CD4-positive, alpha-beta T cell treated with Interleukin-4 for 1 hour (primary cell): Measurements from ENCODE around the gene RBM43.
"Not testable (repeated sequence)": the region's sequence is repeated elsewhere in the genome, so short reads cannot be mapped to it uniquely, and the experiment has no call there.

Experiments
- DNase-seq, 2 donors: peaks; one replicate each; pipeline ENCODE4 v3.0.0-alpha.2; 2020 to 2022

Gene RBM43

DNA sequence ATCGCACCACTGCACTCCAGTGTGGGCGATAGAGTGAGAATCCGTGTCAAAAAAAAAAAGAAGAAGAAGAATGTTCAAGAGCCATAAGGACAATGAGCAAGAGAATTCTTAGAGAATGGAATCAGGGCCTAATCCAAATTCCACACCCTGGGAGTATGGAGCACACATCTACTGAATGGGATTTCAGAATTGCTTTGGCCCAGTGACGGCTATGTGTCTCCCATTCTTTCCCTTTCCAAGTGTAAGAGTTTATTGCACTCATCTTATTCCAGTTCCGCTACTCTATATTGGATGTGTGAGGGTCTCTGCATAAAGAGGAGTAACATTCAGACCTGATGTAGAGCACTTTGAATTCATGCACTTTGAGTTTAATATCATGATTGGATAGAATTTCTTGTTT, 5.9 kb upstream of the RBM43 start:
- DNase-seq, result no peak

DNA sequence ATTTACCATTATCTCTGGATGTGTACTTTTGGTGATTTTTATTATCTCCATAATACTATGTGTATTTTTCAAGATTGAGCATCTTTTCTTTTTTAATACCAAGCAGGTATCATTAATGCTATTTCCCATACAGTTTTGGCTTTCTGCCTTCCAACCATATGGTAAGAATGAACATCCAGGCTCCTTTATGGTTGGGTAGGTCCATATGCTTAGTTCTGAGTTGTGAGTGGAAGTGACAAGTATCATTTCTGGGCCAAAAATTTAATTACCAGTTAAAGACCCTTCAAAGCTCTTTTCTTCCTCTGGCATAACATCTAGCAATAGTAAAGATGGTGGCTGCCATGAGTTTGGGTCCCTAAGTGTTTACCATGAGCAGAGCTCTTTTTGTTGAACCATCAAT, 4.3 kb upstream of the RBM43 start:
- no peak for DNase-seq

GRCh38 chr2:151264157-151264825, 2.6 kb upstream of the RBM43 start:
- DNase-seq, result no peak

GRCh38 chr2:151262629-151263028, 966 bp upstream of the RBM43 start:
- no peak for DNase-seq

- no peak for DNase-seq
Observed at GRCh38 chr2:151261977-151262291, 271 bp upstream of the RBM43 start.

- peak in 1 of 2 donors; percentile 58 for DNase-seq
Observed at GRCh38 chr2:151260573-151261230, 961 bp downstream of the RBM43 start.

GRCh38 chr2:151258121-151258520, 3.5 kb downstream of the RBM43 start:
- DNase-seq, result no peak

DNA sequence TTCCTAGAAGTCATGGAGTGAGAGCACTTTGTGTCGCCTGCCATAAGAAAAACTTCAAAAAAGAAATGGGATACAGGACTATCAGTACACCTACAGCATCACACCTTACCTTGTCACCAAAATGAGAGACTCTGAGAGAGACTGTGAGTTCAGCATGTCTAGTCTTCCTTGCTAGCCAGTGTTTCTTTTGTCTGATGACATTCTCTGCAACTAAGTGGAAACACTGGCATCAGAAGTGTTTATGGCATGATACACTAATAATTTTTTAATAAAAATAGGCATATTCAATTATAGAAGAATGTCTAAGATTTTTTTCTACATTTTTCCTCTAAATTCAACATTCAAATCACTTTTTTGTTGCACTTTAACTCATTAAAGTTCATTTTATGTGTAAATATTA, 9.0 kb downstream of the RBM43 start:
- no peak for DNase-seq

- no peak for DNase-seq
Observed at GRCh38 chr2:151251012-151251411, 10.7 kb downstream of the RBM43 start.

GRCh38 chr2:151247432-151247831, 14.2 kb downstream of the RBM43 start:
- DNase-seq, result no peak

GRCh38 chr2:151246152-151246551, 15.5 kb downstream of the RBM43 start:
- no peak for DNase-seq

GRCh38 chr2:151243468-151243867, 18.2 kb downstream of the RBM43 start:
- no peak for DNase-seq

DNA sequence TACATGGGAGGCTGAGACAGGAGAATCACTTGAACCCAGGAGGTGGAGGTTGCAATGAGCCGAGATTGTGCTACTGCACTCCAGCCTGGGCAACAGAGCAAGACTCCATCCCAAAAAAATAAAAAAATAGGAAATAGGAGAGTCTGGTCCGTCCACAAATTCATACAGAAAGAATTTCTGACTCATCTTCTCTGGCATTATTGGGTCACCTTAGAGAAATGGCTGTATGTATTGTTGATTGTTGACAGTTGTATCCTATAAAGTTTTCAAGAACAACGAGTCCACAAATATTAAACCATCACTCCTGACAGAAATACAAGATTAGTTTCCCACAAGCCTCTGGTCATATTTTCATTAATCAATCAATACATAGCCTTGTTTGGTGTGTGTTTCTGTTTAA, 20.4 kb downstream of the RBM43 start:
- DNase-seq, result no peak

- DNase-seq, result no peak
Observed at GRCh38 chr2:151240433-151240832, 21.2 kb downstream of the RBM43 start.

GRCh38 chr2:151239624-151240023, 22.0 kb downstream of the RBM43 start:
- DNase-seq, result peak in 1 of 2 donors; percentile 13

- DNase-seq, result peak; percentile 34 to 64
Observed at GRCh38 chr2:151238527-151239487, 22.9 kb downstream of the RBM43 start.

DNA sequence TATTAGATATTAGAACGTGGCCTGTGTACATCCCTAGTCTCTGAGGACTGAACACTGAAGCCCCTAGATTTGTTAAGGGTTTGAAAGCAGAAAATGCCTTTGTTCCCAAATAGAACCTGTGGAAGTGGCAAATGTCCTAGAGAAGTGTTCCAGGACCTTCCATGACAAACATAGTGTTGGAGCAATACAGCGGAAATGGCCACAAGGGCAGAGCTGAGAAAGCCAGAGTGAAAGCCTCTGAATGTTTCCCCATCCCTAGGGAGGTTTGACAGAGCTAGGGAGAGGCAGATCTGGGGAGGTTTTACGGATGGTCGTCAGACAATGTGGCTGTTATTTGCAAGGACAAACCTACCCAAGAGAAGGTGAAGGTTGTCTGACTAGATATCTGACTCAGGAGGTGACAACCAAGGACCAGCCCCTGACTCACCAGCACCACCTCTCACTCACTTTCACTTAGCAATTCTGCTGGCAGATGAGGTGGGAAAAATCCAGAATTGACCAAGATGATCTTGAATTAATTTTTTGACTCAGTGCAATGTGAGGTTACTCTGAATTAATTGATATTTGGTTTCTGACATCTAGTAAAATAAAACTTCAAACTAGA, 24.1 kb downstream of the RBM43 start:
- DNase-seq, result no peak

DNA sequence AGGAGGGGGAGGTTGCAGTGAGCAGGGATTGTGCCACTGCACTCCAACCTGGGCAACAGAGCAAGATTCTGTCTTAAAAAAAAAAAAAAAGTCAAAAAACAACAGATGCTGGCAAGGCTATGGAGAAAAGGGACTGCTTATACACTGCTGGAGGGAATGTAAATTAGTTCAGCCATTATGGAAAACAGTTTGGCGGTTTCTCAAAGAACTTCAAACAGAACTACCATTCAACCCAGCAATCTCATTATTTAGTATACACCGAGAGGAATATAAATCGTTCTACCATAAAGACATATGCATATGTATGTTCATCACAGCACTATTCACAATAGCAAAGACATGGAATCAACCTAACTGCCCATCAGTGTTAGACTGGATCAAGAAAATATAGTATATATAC, 27.9 kb downstream of the RBM43 start:
- not testable (repeated sequence) for DNase-seq

- not testable (repeated sequence) for DNase-seq
Observed at GRCh38 chr2:151233288-151233687, 28.4 kb downstream of the RBM43 start.

GRCh38 chr2:151230627-151231140, 31.0 kb downstream of the RBM43 start:
- DNase-seq, result no peak

DNA sequence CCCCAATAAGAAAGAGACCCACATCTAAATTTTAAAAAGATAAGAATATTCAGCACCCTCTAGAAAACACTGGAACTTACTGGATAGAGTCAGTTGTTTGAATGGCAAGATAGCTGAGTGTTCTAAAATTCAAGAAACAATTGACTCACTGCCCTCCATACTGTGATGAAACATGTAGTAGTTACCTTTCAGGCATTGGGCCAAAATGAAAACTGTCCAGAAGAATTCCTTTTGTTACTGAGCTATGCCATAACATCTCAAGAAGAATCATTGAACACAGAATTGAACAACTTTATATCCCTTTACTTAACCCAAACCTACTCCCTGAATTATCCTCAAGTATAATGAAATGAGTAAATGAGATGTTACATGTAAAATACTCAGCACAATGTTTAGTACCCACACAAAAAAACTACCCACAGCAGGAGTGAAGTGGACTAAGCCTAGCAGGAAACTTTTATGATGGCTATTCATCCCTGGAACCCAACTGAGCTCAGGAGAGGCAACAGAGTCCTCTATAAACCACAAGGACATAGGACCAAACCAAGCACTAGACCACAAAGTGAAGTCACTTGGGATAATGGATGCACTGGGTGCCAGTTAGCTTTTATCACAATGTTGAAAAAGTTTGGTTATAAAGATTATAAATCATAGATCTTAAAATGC, 32.7 kb downstream of the RBM43 start:
- no peak for DNase-seq

DNA sequence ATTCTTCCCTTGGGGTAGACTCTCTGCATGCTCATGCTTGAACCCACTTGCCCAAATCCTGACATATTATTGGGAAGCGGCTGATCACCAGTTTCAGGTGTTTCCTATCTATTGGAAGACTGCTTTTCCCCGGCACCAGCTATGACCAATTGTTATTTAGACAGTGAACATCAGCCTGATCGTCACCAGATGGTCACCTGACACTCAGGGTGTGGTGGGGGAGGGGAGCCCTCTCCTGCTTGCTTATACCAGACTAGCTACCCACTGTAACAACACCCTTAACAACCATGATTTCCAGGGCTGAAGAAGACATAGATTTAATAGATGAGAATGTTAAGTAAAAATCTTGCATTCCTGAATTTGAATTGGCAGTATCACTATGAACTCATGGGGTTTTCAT, 44.3 kb downstream of the RBM43 start:
- no peak for DNase-seq

DNA sequence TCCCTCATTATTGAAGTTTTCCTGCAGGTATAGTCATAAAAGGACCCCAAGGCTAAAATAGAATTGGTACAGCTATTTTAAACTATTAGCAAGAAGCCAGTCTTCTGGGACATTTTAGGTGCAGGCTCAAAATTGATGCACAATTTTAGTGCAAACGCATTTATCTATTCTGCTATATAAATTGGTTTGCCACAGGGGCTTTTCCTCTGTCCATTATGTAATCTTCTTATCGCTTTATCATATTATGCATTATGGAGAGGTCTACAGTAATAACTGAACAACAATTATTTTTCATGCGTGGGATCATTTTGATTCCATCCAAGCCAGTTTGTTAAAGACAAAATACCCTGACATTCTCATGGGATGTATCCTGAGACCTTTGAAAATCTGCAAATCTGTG, 54.6 kb downstream of the RBM43 start:
- no peak for DNase-seq
